ENCODE data around the gene MICB. TPM values are rescaled to one million over a fixed set of nuclear protein-coding genes. Genes with fewer than 3 reads are reported as not detected.

MICB gene
- total and polyA plus RNA-seq, 9 of the 15 experiments (the other 6 are each of a cell fraction or from before 2014, with no cell fraction given), result 13.3 to 34.5 (median 19.8) TPM

GRCh38 chr6:31547727-31548543, 50.0 kb downstream of the MICB start (continued):
- 0 out of 2 replicates have a peak, but pooled peaks have one; percentile 47 for TF ChIP-seq ATF6 (CRISPR knock-in tag; IDR thresholded peaks at IDR 0.05)
- TF ChIP-seq CBFA2T2 (conservative IDR thresholded peaks at IDR 0.05), result no peak
- TF ChIP-seq TRIM25 (IDR thresholded peaks at IDR 0.05; ENCODE audit: borderline replicate concordance), result no peak
- TF ChIP-seq CBX5 (IDR thresholded peaks at IDR 0.05; ENCODE audit: borderline replicate concordance, low read depth), result no peak
- 0 out of 2 replicates have a peak, but pooled peaks have one; percentile 0 for TF ChIP-seq MAFF (IDR thresholded peaks at IDR 0.05; ENCODE audit: low read length)
- peak; percentile 27; the same call in 1 of the 2 replicates for TF ChIP-seq ZNF583 (CRISPR knock-in tag; IDR thresholded peaks at IDR 0.05)
- no peak for TF ChIP-seq EP400 (IDR thresholded peaks at IDR 0.05)
- TF ChIP-seq SUPT5H (IDR thresholded peaks at IDR 0.05), result peak; percentile 12
- peak; percentile 45; the same call in 1 of the 2 replicates for TF ChIP-seq E2F5 (CRISPR knock-in tag; IDR thresholded peaks at IDR 0.05)
- TF ChIP-seq KAT7 (CRISPR knock-in tag; IDR thresholded peaks at IDR 0.05; ENCODE audit: borderline replicate concordance), result peak; percentile 69; the same call in 1 of the 2 replicates
- peak in 1 of 2 experiments; percentile 51; a peak in 2 of 4 replicates for TF ChIP-seq HDAC1 (IDR thresholded peaks at IDR 0.05)
- peak; percentile 61; the same call in 1 of the 2 replicates for TF ChIP-seq L3MBTL2 (IDR thresholded peaks at IDR 0.05)
- peak; percentile 72; the same call in 1 of the 2 replicates for TF ChIP-seq ZNF584 (CRISPR knock-in tag; IDR thresholded peaks at IDR 0.05; ENCODE audit: low read depth)
- TF ChIP-seq CREM (IDR thresholded peaks at IDR 0.05; ENCODE audit: low read depth), result peak; percentile 35; the same call in 1 of the 2 replicates
- peak; percentile 13; the same call in 1 of the 2 replicates for TF ChIP-seq ZNF766 (CRISPR knock-in tag; conservative IDR thresholded peaks at IDR 0.05)
- peak; percentile 41; the same call in 1 of the 2 replicates for TF ChIP-seq ZKSCAN8 (CRISPR knock-in tag; IDR thresholded peaks at IDR 0.05)
- peak; percentile 62; the same call in 1 of the 2 replicates for TF ChIP-seq FOXJ2 (tag; IDR thresholded peaks at IDR 0.05)
- TF ChIP-seq ARID4B (CRISPR knock-in tag; IDR thresholded peaks at IDR 0.05), result peak; percentile 76

Data from K562 (cell line).